ENCODE measurements around the gene ADAM11.

The ADAM11 gene

DNA sequence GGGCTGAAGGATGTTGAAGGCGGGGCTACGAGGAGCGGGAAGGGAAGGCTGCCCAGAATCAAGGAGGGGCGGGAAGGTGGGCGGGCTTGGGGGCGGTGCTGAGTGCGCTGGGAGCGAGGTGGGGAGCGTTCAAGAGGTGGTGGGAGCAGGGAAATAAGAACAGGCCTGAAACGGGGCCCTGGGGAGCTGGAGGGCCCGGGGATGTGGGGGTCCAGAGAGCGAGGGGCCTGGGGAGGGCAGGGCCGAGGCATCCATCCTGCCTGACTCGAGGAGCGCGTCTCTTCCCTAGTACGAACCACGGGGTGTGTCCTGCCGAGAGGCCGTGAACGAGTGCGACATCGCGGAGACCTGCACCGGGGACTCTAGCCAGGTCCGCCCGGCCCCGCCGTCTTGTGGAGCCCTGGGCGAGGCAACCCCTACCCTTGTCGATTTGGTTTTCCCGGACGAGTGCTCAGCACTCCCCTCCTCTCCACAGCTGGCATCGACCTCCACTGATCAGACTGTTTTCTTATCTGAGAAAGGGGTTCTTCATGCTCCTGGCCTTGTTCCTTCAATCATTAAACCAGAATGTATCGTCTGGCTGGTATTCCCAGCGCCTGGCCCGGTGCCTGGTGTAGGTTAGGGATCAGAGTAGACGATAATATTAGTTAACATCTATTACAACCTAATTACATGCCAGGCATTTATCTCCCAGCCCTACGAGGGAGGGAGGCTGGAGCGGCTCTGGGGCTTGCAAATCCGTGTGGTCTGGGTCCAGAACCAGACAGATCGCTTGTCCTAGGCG is 17.2 kb downstream of the ADAM11 start:
- peak; percentile 52 for DNase-seq

DNA sequence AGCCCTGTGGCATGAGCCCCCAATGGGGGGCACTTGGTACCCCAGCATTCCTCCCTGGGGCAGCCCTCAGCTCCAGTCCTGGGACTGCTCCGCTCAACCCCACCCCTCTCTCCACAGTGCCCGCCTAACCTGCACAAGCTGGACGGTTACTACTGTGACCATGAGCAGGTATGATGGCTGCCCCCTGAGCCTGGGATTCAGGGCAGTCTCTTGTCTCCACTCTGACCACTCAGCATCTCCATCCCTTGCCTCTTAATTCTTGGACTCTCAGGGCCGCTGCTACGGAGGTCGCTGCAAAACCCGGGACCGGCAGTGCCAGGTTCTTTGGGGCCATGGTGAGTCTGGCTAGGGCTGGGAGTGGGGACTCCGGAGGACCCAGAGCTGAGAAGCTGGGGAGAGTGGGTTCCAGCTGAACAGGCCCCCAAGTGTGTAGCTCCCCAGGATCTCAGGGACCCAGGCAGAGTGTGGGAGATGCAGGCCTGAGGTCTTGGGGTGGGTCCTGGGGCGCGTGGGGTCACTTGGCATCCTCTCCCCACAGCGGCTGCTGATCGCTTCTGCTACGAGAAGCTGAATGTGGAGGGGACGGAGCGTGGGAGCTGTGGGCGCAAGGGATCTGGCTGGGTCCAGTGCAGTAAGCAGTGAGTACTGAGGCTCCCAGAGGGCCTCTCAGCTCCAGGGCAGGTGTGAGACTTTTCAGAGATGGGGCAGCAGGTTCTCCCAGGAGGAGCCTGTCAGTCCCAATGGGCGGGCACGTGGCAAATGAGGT is 18.0 kb downstream of the ADAM11 start:
- DNase-seq: no peak

DNA sequence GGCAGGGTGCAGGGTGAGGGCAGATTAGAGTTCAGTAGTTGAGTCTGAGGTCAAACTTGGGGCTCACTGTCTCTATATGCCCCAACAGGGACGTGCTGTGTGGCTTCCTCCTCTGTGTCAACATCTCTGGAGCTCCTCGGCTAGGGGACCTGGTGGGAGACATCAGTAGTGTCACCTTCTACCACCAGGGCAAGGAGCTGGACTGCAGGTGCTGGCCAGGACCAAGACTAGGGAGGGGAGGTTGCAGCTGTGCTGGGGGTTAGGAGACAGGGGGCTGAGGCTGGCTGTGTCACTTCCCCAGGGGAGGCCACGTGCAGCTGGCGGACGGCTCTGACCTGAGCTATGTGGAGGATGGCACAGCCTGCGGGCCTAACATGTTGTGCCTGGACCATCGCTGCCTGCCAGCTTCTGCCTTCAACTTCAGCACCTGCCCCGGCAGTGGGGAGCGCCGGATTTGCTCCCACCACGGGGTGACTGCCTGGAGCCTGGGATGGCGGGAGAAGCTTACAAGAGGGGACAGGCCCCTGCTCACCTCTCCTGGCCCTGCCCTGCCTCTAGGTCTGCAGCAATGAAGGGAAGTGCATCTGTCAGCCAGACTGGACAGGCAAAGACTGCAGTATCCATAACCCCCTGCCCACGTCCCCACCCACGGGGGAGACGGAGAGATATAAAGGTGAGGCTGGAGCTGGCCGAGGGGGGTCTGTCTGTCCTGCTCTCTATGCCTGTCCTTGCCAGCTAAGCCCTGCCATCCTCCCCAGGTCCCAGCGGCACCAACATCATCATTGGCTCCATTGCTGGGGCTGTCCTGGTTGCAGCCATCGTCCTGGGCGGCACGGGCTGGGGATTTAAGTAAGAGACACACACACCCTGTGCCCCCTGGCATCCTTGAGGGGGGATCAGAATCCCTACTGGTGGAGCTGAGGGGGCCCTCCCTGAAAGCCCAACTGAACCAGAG is 18.9 kb downstream of the ADAM11 start:
- no peak for DNase-seq

DNA sequence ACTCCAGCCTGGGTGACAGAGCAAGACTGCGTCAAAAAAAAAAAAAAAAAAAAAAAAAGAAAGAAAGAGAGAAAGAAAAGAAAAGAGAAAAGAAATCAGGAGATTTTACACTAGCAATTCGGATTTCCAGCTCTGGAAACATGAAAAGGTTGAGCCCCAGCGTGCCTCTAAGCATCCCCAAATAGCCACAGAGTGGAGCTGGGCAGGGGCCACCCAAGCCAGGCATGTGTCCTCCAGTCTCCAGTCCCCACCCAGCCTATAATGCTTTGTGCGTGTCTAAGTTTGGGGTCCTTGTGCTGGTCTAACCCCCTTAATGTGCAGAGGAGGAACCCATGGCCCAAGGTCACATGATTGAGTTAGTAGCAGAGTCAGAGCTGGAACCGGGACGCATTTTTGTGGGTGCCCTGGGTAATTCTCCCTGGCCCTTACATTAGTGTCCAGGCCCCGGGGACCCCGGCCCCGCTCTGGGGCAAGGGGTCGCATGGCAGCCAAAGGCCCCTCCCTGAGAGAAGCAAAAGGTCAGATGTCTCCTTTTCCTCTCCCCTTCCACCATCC is 19.9 kb downstream of the ADAM11 start:
- no peak for DNase-seq

DNA sequence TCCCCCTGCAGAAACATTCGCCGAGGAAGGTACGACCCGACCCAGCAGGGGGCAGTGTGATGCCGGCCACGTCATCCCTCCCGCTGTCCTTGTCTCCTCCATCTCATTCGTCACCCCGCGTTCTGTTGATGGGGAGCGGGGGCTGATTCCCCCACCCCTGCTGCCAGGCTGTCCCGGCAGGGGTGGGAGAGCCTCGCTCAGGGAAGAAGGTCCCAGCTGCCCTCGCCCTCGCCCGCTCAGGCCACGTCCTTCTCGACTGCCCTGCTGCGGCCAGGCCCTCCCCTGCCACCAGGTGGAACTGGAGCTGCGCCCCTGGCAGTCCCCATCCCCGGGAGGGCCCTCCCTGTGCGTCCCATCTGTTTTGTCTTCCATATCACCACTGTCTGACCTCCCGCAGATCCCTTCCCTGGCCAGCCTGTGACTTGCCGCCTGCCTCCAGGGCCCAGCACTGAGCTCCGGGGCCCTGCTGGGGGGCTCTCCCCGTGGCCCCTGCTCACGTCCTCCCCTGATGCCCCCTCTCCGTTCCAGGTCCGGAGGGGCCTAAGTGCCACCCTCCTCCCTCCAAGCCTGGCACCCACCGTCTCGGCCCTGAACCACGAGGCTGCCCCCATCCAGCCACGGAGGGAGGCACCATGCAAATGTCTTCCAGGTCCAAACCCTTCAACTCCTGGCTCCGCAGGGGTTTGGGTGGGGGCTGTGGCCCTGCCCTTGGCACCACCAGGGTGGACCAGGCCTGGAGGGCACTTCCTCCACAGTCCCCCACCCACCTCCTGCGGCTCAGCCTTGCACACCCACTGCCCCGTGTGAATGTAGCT is 20.6 kb downstream of the ADAM11 start:
- peak; percentile 85 for DNase-seq

DNA sequence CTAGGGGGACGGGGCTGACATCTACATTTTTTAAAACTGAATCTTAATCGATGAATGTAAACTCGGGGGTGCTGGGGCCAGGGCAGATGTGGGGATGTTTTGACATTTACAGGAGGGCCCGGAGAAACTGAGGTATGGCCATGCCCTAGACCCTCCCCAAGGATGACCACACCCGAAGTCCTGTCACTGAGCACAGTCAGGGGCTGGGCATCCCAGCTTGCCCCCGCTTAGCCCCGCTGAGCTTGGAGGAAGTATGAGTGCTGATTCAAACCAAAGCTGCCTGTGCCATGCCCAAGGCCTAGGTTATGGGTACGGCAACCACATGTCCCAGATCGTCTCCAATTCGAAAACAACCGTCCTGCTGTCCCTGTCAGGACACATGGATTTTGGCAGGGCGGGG is 21.4 kb downstream of the ADAM11 start:
- DNase-seq: no peak

DNA sequence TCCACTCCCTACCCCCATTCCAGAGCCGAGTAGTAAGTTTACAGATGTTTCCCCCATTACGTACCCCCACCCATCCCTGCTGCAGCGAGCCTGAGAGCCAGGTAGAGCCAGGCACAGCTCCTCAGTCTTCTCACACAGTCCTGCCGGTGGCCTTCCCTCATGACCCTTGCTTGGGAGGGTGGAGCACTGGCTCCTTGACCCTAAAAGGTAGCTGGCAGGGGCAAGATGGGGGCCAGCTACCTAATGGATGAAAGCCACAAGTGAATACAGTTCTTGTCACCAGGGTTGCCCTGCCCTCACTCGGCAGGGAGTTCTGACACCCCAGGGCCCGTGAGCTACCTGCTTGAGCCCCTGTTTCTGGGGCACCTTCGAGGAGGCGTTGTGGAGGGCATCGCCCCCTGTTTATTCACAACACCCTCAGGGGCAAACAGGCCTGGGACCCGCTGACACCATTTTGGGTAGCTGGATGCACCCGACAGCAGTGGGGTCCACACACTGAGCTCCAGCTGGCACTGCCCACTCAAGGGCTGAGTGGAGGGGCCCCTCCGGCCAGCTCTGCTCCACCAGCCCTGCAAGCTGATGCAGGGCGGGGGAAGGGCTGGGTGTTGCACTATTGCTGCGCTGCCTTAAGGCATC is 22.2 kb downstream of the ADAM11 start:
- no peak for DNase-seq

DNA sequence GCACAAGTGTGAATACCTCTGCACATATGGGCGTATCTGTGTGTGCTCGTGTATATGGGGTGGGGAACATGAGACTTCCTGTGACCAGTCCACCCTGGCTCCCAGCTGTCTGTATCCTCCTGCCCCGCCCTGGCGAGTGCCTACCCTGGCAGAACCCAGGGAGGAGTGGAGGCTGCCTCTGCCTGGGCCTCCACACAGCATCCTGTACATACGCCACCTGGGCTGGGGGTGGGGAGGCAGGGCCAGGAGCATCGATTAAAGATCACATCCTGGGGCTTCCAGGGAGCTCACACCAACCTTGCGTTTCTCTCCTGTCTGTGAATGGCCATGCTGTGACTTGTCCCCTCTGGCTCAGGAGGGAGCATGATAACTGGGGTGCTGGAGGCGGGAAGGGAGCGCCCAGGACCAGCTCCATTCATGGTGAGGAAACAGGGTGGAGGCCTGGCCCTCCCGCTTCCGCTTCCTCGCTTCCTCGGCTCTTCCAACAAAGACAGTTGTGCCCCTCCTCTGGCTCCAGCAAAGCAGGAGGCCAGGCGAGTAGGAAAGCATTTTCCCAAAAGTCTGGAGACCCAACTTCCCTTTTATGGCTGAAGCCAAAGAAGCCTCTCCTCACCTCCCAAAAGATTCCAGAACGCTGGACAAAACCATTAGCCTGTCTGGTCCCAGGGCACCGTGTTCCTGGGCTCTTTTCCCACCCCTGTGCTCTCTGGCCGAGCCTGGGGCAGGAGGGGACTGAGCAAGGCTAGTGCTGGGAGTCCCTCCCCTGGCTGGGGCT is 22.9 kb downstream of the ADAM11 start:
- DNase-seq: no peak

DNA sequence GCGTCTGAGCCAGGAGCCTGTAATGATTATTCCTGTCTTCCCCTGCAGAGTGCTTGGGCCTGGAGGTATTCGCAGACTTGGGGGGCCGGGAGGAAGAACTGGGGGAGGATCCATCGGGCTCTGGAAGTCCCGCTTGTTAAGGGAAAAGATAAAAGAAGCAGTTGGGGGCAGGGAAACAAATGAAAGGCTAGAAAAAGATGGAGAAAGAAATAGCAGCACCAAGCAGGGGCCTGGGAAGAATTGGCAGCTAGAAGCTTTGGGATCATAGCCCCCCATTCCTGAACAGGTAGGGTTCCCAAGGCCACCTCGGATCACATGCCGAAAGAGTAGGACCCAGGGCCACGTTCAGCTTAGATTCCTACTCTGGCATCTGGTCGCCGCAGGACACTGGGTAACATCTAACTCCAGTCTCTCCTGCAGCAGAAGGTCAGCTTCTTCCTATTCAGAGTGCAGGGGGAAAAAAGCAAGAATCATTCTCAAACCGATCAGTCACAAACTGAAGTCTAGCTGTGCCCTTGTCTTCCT is 23.6 kb downstream of the ADAM11 start:
- no peak for DNase-seq

DNA sequence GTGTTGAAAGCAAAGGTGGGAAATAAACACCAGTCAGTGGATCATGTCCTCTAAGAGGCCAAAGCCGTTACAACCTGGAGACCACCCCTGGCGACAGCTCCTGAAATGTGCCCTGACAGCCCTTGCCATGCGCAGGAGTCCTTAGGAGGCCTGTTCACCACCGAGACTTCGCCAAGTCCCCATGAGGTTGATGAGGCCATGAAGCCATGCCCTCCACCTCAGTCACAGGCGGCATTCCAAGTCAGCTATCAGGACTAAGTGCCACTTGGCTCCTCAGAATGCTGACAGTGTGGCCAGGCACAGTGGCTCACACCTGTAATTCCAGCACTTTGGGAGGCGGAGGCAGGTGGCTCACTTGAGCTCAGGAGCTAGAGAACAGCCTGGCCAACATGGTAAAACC is 27.1 kb downstream of the ADAM11 start:
- DNase-seq: no peak

DNA sequence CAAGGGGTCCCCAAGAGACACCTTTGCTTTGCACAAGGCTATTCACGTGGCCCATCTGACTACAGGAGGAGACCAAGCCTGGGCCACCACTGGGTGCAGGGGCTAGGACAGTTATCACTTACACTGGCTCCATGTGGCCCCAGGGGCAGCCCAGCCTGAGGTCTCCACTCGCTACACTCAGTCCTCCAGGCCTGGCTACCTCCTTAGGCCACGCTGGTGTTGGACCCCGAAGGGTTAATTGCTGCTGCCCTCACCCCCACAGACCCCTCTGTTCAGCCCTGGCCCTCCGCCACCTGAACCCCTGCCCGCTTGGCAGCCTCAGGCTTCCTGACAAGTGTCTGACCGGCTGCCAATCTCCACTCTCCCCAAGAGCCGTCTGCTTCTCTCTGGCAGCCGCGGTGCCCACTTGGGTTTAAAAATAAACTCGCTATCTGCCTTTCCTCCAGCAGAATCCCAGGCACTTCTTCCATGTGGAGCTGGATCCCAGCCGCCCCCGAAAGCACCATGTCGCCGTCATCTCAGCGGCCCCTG is 27.8 kb downstream of the ADAM11 start:
- DNase-seq: no peak

DNA sequence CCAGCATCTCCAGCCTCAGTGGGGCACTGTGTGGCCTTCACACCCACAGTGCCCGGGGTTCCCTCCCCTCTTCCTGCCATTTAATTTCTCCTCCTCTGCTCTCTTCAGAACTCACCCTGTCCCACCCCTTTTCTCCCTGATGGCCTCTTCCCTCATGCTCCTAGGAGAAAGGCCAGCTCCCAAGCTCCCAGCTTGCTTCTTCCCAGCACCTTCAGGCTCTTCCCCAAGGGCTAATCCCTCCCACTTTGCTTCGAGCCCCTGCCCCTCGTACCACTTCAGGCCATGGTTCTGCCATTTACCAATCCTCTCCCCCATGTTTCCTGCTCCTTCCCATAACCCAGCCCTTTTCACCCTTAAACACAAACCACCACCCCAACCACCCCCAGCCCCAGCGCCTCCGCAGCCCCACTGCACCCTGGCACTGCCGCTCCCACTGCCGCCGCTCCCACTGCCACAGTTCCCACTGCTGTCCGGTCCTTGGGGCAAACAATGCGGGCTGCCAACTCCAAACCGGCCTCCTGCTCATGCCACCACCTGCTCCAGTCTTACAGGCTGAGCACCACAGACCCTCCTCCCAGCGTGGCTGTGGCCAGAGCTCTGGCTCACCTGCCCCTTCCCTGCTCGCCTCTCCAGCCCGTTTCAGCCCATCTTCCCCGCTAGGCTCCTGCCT is 28.6 kb downstream of the ADAM11 start:
- DNase-seq: no peak

DNA sequence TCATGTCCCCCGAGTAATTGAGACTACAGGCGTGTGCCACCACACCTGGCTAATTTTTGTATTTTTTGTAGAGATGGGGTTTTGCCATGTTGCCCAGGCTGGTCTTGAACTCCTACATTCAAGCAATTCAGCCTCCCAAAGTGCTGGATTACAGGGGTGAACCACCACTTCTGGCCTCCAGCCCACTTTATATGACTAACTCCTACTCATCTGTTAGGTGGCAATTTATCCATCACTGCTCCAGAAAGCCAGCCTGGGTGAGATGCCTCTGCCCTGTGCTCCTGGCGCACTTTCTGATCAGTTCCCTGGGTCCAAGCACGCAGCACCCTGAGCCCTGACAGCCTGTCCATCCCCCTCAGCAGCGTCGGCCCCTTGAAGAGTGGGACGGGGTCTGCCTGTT is 29.4 kb downstream of the ADAM11 start:
- DNase-seq: no peak

DNA sequence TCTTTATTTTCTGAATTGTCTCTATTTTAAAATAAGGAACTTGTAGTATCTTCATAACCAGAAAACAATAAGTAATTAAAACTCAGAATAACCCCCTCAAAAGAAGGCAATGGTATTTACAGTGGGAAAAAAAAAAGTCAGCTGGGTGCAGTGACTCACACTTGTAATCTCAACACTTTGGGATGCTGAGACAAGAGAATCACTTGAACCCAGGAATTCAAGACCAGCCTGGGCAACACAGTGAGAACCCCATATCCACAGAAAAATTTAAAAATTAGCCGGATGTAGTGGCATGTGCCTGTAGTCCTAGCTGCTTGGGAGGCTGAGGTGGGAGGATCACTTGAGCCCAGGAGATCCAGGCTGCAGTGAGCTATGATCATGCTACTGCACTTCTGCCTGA is 33.5 kb downstream of the ADAM11 start:
- no peak for DNase-seq

DNA sequence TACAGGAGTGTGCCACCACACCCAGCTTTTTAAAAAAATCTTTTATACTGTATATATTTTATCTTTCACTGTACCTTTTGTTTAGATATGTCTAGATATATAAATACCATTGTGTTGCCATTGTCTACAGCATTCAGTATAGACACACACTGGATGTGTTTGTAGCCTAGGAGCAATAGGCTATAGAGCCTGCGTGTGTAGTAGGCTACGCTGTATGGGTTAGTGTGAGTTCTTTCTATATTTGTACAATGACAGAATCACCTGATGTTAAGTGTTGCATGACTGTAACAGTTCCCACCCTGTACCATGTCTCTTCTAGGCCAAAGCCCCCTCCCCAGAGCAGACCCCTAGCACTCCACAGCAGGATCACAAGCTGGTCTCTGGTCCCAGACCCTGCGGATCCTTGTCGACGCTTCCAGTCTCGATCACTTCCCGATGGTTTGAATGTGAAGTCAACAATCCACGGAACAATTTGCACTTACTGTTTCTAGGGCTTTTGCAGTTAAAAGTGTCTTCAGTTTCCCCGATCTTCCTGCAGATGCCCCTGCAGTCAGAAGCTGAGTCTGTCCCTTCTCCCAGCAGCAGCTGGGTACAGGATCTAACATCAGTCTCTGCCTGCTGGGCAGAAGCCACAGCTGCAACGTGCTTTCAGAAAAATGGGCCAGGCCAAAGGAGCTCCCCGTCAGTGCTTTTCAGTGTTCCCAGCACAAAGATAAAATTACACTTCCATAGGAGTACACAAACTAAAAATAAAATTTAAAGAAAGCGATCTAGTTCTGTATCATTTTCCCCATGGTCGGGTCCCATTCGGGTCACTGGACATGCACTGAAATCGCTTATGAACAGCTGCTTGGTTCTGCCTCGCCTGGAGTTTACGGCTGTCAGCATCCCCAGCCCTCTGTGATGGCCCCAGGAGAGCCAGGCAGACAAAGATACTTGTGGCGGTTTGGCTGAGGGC is 35.4 kb downstream of the ADAM11 start:
- no peak for DNase-seq

DNA sequence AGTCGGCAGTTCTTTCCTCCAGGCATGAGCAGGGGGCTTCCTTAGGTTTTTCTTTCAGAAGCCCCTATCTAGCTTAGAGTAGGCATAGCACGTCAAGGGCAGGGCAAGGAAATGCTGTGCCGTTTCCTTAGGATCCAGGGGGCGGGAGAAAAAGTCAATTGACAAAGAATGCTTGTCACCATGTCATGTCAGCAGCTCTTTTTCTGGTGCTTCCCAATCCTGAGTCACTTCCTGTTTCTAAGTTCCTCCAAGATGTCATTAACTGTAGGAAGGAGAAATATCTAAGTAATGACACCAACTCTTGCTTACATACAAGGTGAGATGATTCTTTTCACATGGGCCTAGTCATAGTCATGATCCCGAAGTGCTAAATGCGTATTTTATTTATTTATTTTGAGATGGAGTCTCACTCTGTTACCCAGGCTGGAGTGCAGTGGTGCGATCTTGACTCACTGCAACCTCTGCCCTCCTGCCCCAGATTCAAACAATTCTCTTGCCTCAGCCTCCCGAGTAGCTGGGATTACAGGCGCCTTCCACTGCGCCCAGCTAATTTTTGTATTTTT is 36.1 kb downstream of the ADAM11 start:
- no peak for DNase-seq

DNA sequence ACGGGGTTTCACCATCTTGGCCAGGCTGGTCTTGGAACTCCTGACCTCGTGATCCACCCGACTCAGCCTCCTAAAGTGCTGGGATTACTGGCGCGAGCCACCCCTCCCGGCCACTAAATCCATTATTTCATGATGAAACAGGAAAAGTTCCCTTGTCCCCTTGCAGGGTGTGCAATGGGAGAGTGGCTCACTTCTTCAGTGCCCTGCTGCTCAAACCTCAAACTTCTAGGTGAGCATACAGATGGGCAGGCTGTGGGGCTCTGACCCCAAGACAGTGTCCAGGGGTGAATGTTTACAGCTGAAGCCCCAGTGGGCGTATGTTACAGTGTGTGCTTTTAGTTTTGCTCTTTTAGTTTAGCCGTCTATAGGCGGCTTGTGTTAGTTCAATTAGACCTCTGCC is 36.6 kb downstream of the ADAM11 start:
- DNase-seq: no peak

DNA sequence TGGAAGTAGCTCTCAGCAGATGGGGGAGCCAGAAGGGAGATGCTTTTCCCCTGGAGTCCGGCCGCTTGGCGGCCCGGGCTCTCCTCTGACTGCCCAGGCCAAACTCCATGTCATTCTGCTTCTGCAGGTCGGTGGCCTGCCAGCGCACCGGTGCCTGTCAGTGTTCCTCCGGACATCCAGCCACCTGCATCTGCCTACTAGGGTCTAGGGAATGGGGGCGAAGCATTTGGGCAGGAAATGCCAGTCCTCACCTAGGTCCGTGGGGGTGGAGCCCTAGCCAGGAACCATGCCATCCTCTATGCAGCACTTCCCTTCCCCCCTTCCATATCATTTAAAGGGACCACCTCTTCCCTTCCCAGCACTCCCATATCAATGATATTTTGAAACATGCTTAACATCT is 37.1 kb downstream of the ADAM11 start:
- no peak for DNase-seq

Data from right kidney (tissue), 1 donor.